ENCODE data around the gene SNCG.
"Not testable (repeated sequence)": the region's sequence is repeated elsewhere in the genome, so short reads cannot be mapped to it uniquely, and the experiment has no call there.

The SNCG gene

GRCh38 chr10:86945361-86946212 is 12.8 kb upstream of the SNCG start:
- no peak for DNase-seq

- no peak for DNase-seq
These were observed 11.9 kb upstream of the SNCG start for GRCh38 chr10:86946213-86947155.

DNA sequence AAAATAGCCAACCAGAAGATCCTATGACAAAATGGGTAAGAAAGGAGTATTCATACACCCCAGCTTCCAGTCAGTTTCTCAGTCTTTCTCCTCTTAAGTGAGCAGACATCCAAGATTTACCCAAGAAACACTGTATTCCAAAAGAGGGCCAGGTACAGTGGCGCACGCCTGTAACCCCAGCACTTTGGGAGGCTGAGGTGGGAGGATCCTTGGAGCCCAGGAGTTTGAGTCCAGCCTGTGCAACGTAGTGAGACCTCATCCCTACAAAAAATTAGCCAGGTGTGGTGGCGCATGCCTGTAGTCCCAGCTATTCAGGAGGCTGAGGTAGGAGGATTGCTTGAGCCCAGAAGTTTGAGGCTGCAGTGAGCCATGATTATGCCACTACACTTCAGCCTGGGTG is 10.6 kb upstream of the SNCG start:
- DNase-seq, result not testable (repeated sequence)

GRCh38 chr10:86950349-86950748 is 8.1 kb upstream of the SNCG start:
- no peak for DNase-seq

DNA sequence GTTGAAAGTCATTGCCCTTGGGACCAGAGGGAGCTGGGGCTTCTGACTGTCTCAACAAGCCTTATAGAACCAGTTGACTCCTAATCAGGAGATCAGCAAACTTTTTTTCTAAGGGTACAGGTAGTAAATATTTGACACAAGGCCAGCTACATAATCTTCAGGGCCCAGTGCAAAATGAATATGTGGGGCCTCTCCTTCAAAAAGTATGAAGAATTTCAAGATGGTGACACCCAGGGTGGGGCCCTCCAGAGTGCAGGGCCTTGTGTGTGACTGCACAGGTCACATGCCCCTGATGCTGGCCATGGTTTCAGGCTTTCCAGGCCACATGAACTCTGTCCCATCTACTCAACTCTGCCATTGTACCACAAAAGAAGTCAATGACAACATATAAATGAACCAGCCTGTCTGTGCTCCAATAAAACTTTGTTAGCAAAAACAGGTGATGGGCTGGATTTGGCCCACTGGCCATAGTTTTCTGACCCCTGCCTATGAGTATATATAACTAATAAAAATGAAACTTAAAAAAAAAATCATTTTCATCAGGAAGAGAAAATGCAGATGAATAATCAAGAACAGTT is 7.1 kb upstream of the SNCG start:
- no peak for DNase-seq

GRCh38 chr10:86952106-86952505 is 6.3 kb upstream of the SNCG start:
- no peak for DNase-seq

GRCh38 chr10:86952697-86953096 is 5.7 kb upstream of the SNCG start:
- not testable (repeated sequence) for DNase-seq

DNA sequence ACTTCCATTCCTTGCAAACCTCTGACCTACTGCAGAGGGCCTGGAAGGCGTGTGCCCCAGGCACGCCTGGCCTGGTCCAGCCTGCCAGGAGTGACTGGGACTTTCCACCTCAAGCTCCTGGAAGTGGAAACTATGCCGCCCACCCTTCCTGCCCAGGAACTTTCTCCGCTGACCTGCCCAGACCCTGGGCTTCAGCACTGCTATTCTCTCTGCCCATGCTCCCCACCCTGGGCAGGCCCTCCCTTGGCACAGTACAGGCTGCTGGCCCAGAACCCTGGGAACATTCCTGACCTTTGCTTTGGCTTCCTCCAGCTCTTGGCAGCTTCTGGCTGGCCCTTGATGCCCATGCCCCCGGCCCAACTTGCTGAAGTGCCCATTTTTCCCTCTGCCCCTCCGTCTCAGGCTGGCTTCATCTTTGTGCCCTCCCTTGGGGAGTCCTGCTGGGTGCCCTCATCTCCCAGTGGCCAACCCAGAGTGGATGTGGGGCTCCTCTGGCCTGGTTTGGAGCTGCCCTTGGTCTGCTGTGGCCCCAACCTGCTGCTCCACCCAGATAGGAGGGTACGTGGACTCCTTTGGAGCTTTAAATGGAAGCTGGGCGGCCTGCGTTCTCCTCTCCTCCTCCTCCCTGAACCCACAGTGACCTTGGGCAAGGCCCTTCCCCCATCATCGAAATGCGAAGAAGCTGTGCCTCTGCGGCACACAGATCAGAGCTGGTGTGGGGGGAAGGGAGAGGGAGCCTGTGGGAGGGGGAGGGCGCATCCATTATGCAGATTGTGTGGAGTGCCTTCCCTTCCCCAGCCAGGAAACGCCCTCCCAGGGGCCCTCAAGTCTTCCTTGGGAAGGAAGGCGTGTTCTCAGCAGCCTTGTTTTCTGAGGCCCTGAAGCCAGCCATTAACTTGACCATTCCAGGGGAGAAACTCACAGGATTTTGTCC is 4.4 kb upstream of the SNCG start:
- DNase-seq, result no peak

- no peak for DNase-seq
These were observed 3.5 kb upstream of the SNCG start for GRCh38 chr10:86954681-86955500.

GRCh38 chr10:86955501-86956194 is 2.8 kb upstream of the SNCG start:
- DNase-seq, result no peak

GRCh38 chr10:86956195-86956847 is 2.1 kb upstream of the SNCG start:
- DNase-seq, result no peak

- DNase-seq, result no peak
These were observed 1.5 kb upstream of the SNCG start for GRCh38 chr10:86956848-86957448.

DNA sequence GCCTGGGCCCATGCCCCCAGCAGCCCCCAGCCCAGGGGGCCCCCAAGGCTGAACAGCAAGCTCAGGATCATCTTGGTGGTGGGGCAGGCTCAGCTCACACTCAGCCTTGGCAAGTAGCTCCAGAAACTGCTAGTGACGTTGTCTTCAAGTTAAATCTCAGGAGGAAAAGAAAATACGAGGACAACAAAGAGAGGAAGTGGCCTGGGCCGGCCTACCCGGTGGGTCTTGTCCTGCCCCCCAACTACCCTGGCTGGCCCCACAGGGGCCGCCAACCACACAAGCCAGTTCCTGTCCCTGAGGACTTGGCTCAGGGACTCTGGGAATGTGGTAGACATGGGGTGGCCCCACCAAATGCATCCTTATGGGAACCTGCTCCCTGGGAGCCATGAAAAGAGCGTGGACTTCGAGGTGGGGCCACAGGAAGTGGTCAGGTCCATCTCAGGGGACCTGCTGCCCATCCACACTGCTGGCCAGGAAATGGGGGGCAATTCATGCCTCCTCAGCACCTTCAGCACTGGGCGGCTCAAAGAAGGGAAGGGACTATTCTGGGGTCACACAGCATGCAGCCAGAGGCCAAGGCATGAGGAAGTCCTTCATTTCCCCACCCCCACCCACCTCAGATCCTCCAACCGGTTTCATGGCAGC is 806 bp upstream of the SNCG start, which contains the start of gene MMRN2:
MMRN2 (minus strand) TSS at position 145 of the 645 bp plus-strand sequence; CDS start at position 71, 74 bp downstream.
- no peak for DNase-seq

DNA sequence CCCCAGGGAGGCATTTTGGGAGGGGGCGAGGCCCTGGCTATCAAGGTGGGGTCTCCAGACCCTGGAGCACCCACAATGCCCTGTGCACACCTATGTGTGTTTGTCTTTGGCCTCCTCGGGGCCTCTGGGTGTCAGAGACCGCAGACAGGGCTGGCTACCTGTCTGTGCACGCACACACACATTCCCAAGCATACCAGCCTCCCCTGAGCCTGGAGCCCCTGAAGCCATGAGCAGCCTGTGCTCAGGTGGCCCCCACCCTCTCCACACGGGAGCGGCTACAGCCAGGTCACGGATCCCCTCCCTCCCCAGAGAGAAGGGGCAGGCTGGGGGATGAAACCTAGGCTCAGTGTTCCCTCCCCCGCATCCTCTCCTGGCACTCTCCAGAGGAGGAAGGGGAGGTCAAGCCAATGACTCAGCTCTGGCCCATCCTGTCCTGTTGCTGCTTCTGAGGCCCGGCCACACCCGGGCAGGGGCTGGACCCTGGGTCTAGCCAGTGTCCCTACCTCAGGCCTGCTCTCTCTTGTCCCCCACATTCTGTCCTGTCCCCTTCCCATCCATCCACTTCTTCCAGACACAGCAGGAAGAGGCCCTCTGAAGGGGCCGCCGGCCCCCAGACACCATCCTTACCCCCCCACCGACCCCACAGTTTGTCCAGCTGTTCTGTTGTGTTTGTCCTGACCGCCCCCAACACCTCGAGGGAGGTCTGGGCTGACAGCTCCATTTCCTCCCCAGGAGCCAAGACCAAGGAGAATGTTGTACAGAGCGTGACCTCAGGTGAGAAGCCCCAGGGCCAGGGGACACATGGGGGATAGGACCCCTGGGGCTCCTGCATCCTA is 720 bp downstream of the SNCG start:
- DNase-seq, result peak; percentile 55

- DNase-seq, result no peak
These were observed 1.3 kb downstream of the SNCG start for GRCh38 chr10:86959737-86960002.

- DNase-seq, result peak; percentile 17
These were observed 1.8 kb downstream of the SNCG start for GRCh38 chr10:86960003-86960862.

DNA sequence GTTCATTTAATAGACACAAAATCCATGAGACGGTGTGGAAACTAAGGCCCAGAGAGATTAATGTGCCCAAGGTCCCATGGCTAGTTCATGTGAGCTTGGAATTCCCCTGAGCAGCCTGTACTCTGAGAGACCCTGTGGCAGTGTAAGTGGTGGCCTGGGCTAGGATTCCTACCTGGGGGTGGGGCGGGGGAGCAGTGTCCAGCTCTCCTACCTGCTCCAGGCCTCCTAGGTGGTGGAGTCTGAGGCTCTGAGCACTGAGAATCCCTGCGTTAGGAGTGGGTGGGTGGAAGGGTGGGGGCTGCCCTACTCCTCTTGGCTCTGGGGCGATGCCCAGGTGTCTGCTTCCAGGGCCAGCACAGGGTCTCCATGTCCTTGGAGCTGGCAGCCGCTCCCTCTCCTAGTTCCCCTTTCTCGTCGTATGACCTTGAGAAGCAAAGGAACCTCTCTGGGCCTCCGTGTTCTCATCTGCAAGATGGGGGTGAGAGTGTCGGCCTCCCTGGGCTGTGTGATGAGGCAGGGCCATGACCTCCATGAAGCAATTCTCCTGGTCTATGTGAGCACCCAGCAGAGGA is 2.5 kb downstream of the SNCG start:
- no peak for DNase-seq

Data from kidney glomerular epithelial cell (primary cell).